Uterus (tissue), 2 donors: ENCODE measurements around the gene DGKH.

Experiments used
- CTCF ChIP-seq, 4 experiments: fragments of 200-600 bp in 2 of 4; fragments of 450-650 bp in 2 of 4; sonication (generic) in 2 of 4; IDR thresholded peaks; one replicate each; pipeline ENCODE4 v1.5.1; 2016 to 2019; ENCODE audit warnings: antibody characterized with exemption in 4 of 4, mild to moderate bottlenecking in 2 of 4, moderate library complexity in 1 of 4
- POLR2A ChIP-seq, 2 donors: fragments of 450-650 bp; IDR thresholded peaks; one replicate each; pipeline ENCODE4 v1.6.1; 2016; ENCODE audit warnings: antibody characterized with exemption in 2 of 2, mild to moderate bottlenecking in 1 of 2, moderate library complexity in 1 of 2

GRCh38 chr13:42211704-42212464 lies 163.4 kb downstream of the DGKH start:
- TF ChIP-seq CTCF (IDR thresholded peaks at IDR 0.05) (no peak), POLR2A (IDR thresholded peaks at IDR 0.05) (no peak)
